ENCODE data around the gene AREG.

DNA sequence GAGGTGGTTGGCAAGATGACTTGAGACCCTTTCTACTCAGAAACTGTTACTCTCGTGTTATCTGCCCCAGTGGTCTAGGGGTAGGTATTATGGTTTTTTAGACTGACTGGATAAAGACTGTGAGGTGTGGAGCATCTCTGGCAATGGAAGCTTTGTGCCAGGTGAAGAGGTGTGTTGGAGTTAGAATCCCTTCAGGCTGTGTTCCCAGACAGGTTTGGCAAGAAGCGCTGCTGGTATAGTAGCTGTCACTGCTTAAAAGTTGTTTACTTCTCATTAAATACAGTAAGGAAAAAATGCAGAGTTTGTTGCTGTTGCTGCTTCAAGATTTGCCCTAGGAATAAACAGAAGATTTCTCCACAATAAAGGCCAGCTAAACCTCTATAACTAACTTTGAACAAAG lies 35.3 kb downstream of the AREG start:
- TF ChIP-seq TCF7L2 (IDR thresholded peaks at IDR 0.05; ENCODE audit: low read depth, low read length) (no peak), CTCF (IDR thresholded peaks at IDR 0.05) (no peak), SIN3A (IDR thresholded peaks at IDR 0.05; ENCODE audit: borderline replicate concordance, insufficient read depth, low read depth, low read length) (no peak), POLR2AphosphoS5 (IDR thresholded peaks at IDR 0.05; ENCODE audit: low read depth, low read length) (no peak)
- TF ChIP-seq, protein P1, sequence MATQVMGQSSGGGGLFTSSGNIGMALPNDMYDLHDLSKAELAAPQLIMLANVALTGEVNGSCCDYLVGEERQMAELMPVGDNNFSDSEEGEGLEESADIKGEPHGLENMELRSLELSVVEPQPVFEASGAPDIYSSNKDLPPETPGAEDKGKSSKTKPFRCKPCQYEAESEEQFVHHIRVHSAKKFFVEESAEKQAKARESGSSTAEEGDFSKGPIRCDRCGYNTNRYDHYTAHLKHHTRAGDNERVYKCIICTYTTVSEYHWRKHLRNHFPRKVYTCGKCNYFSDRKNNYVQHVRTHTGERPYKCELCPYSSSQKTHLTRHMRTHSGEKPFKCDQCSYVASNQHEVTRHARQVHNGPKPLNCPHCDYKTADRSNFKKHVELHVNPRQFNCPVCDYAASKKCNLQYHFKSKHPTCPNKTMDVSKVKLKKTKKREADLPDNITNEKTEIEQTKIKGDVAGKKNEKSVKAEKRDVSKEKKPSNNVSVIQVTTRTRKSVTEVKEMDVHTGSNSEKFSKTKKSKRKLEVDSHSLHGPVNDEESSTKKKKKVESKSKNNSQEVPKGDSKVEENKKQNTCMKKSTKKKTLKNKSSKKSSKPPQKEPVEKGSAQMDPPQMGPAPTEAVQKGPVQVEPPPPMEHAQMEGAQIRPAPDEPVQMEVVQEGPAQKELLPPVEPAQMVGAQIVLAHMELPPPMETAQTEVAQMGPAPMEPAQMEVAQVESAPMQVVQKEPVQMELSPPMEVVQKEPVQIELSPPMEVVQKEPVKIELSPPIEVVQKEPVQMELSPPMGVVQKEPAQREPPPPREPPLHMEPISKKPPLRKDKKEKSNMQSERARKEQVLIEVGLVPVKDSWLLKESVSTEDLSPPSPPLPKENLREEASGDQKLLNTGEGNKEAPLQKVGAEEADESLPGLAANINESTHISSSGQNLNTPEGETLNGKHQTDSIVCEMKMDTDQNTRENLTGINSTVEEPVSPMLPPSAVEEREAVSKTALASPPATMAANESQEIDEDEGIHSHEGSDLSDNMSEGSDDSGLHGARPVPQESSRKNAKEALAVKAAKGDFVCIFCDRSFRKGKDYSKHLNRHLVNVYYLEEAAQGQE (IDR thresholded peaks at IDR 0.05; ENCODE audit: insufficient read depth in 1 of 2, low read depth in 2 of 2, low read length in 1 of 2) = no peak

Measured in Panc1 (cell line).